NB4 (cell line): ENCODE measurements around the gene EWSR1.

ENCODE experiments used
- CTCF ChIP-seq: IDR thresholded peaks from one replicate; pipeline ENCODE4 v1.5.1; 2012; ENCODE audit warnings: low read depth, low read length
- MAX ChIP-seq: IDR thresholded peaks from 2 replicates; pipeline ENCODE4 v1.6.1; 2011; ENCODE audit warnings: low read depth, low read length
- MYC ChIP-seq: IDR thresholded peaks from 2 replicates; pipeline ENCODE4 v1.6.1; 2011; ENCODE audit warnings: low read depth, low read length
- POLR2A ChIP-seq: IDR thresholded peaks from 2 replicates; pipeline ENCODE4 v1.6.1; 2011; ENCODE audit warnings: mild to moderate bottlenecking; ENCODE audit not compliant: insufficient read length; ENCODE audit errors: extremely low read depth

GRCh38 chr22:29314537-29315285 lies 46.6 kb downstream of the EWSR1 start:
- TF ChIP-seq CTCF (no peak), POLR2A (no peak), MAX (no peak), MYC (no peak)
